K562 (cell line): ENCODE measurements around the gene ELL3. TPM values are rescaled to one million over a fixed set of nuclear protein-coding genes. Genes with fewer than 3 reads are reported as not detected.

ENCODE experiments used
- FOSL1 ChIP-seq: fragments of 200-800 bp; sonication (Bioruptor generic); conservative IDR thresholded peaks from 2 replicates; pipeline ENCODE4 v1.6.1; 2016; ENCODE audit warnings: missing genetic modification characterization, missing compliant biosample characterization
- FOXA3 ChIP-seq, 2 experiments: fragments of 450-650 bp in 1 of 2; sonication (generic) in 1 of 2; formaldehyde crosslinking; IDR thresholded peaks in 1 of 2; conservative IDR thresholded peaks in 1 of 2; 2 replicates each; pipeline versions ENCODE4 v1.4.0 to v1.8.0; 2020 to 2022; ENCODE audit warnings: mild to moderate bottlenecking in 2 of 2, missing genetic modification reagents in 1 of 2
- GABPA ChIP-seq: fragments of 200-800 bp; sonication (Bioruptor generic); conservative IDR thresholded peaks from 2 replicates; pipeline ENCODE4 v1.6.1; 2016; ENCODE audit warnings: low read depth, missing genetic modification characterization, missing compliant biosample characterization
- HNRNPH1 ChIP-seq: fragments of 200-400 bp; formaldehyde crosslinking; optimal IDR thresholded peaks from 2 replicates; pipeline ENCODE3; 2017; ENCODE audit warnings: low read depth, mild to moderate bottlenecking, low read length, moderate library complexity
- KAT2B ChIP-seq: IDR thresholded peaks from one replicate; pipeline ENCODE4 v1.6.1; 2012; ENCODE audit warnings: low read depth, mild to moderate bottlenecking, control low read depth, inconsistent platforms, low read length, moderate library complexity
- KDM4B ChIP-seq, 2 experiments: fragments of 450-650 bp in 1 of 2; sonication (generic) in 1 of 2; IDR thresholded peaks; 2 replicates each; pipeline ENCODE4 v1.6.1; 2016 to 2017; ENCODE audit warnings: borderline replicate concordance in 2 of 2, antibody characterized with exemption in 1 of 2, low read depth in 1 of 2, mild to moderate bottlenecking in 1 of 2
- KLF1 ChIP-seq: fragments of 450-650 bp; IDR thresholded peaks from 2 replicates; pipeline ENCODE4 v1.6.1; 2016; ENCODE audit warnings: missing genetic modification characterization, missing compliant biosample characterization
- NCOR1 ChIP-seq: fragments of 450-650 bp; IDR thresholded peaks from 2 replicates; pipeline ENCODE4 v1.6.1; 2016; ENCODE audit warnings: mild to moderate bottlenecking, moderate library complexity
- POLR3A ChIP-seq: IDR thresholded peaks from 2 replicates; pipeline ENCODE4 v1.6.1; 2011; ENCODE audit warnings: borderline replicate concordance, mild to moderate bottlenecking, moderate library complexity; ENCODE audit not compliant: insufficient read length, insufficient read depth; ENCODE audit errors: extremely low read depth
- PYGO2 ChIP-seq: fragments of 450-650 bp; IDR thresholded peaks from 2 replicates; pipeline ENCODE4 v1.6.1; 2016; ENCODE audit warnings: mild to moderate bottlenecking, missing genetic modification characterization, moderate library complexity, missing compliant biosample characterization
- RBBP5 ChIP-seq: fragments of 200-600 bp; sonication (generic); IDR thresholded peaks from 2 replicates; pipeline ENCODE4 v1.6.1; 2012; ENCODE audit warnings: borderline replicate concordance, mild to moderate bottlenecking, low read length, control low read depth, inconsistent platforms; ENCODE audit not compliant: insufficient read depth, poor library complexity, severe bottlenecking
- RBM25 ChIP-seq: fragments of 200-400 bp; formaldehyde crosslinking; IDR thresholded peaks from 2 replicates; pipeline ENCODE4 v1.6.1; 2018; ENCODE audit warnings: low read length, low read depth, moderate library complexity; ENCODE audit not compliant: severe bottlenecking
- SAFB ChIP-seq: fragments of 200-400 bp; formaldehyde crosslinking; IDR thresholded peaks from 2 replicates; pipeline ENCODE4 v1.6.1; 2017; ENCODE audit warnings: low read depth, low read length, borderline replicate concordance
- SNRNP70 ChIP-seq: fragments of 200-400 bp; formaldehyde crosslinking; optimal IDR thresholded peaks from 2 replicates; pipeline ENCODE3; 2017; ENCODE audit warnings: low read depth, low read length
- TAF1 ChIP-seq: IDR thresholded peaks from 2 replicates; pipeline ENCODE4 v1.6.1; 2011; ENCODE audit warnings: mild to moderate bottlenecking, low read length, moderate library complexity; ENCODE audit not compliant: insufficient read depth, control insufficient read depth, severe bottlenecking; ENCODE audit errors: extremely low read depth
- TEAD1 ChIP-seq, 2 experiments: fragments of 450-650 bp in 1 of 2; sonication (generic) in 1 of 2; formaldehyde crosslinking; IDR thresholded peaks; 2 replicates each; pipeline versions ENCODE4 v1.4.0 to v1.8.0; 2020 to 2022; ENCODE audit warnings: mild to moderate bottlenecking in 2 of 2, missing genetic modification reagents in 1 of 2
- TEAD2 ChIP-seq: fragments of 450-650 bp; IDR thresholded peaks from 2 replicates; pipeline ENCODE4 v1.6.1; 2016; ENCODE audit warnings: missing genetic modification characterization, control low read depth, missing compliant biosample characterization
- ZFPM2 ChIP-seq: fragments of 250-450 bp; sonication (Bioruptor Pico); IDR thresholded peaks from 2 replicates; pipeline ENCODE4 v1.5.1; 2022; ENCODE audit warnings: mild to moderate bottlenecking
- ZKSCAN8 ChIP-seq: fragments of 200-800 bp; sonication (Bioruptor generic); IDR thresholded peaks from 2 replicates; pipeline ENCODE4 v1.6.1; 2016; ENCODE audit warnings: missing genetic modification characterization, missing compliant biosample characterization
- ZNF12 ChIP-seq: sonication (generic); formaldehyde crosslinking; IDR thresholded peaks from 2 replicates; pipeline ENCODE4 v1.4.0; 2020; ENCODE audit warnings: mild to moderate bottlenecking, missing genetic modification reagents
- ZNF347 ChIP-seq: fragments of 450-650 bp; formaldehyde crosslinking; IDR thresholded peaks from 2 replicates; pipeline ENCODE4 v1.4.0; 2020; ENCODE audit warnings: low read depth, mild to moderate bottlenecking, moderate library complexity
- ZNF584 ChIP-seq: fragments of 200-800 bp; sonication (Bioruptor generic); IDR thresholded peaks from 2 replicates; pipeline ENCODE4 v1.6.1; 2016; ENCODE audit warnings: low read depth, mild to moderate bottlenecking, missing genetic modification characterization, missing compliant biosample characterization
- ZNF75A ChIP-seq: fragments of 450-650 bp; formaldehyde crosslinking; IDR thresholded peaks from 2 replicates; pipeline ENCODE4 v1.4.0; 2020; ENCODE audit warnings: mild to moderate bottlenecking
- ZZZ3 ChIP-seq: fragments of 450-650 bp; IDR thresholded peaks from 2 replicates; pipeline ENCODE4 v1.6.1; 2016; ENCODE audit warnings: antibody characterized with exemption, mild to moderate bottlenecking, moderate library complexity
- polyA plus RNA-seq, 8 experiments: library from polyadenylated mRNA; depleted of rRNA in 4 of 8; stranded (reverse) in 5 of 8; unstranded in 3 of 8; fragments of >200 nt; fragmentation: Nextera tagmentation in 2 of 8; fragmentation: Illumina TruSeq in 1 of 8; extraction: Ambion mirVana in 2 of 8; extraction: Trizol in 1 of 8; gene quantifications; 2 replicates each; pipeline versions ENCODE4 v1.2.1 to v1.2.3, GENCODE V29; 2011 to 2014; ENCODE audit warnings: inconsistent platforms in 1 of 8, missing spikeins in 1 of 8
- total RNA-seq, 7 experiments: library from RNA; depleted of rRNA in 6 of 7; stranded (reverse); fragments of >200 nt in 6 of 7; fragmentation: Illumina TruSeq in 2 of 7; extraction: Trizol in 2 of 7; gene quantifications; 2 replicates each; pipeline versions ENCODE4 v1.2.1 to v1.2.3, GENCODE V29; 2011 to 2021; ENCODE audit warnings: low replicate concordance in 1 of 7
- TF ChIP-seq, protein P1 (sequence below): sonication (generic); formaldehyde crosslinking; IDR thresholded peaks from 2 replicates; pipeline ENCODE4 v1.8.0; 2022; ENCODE audit warnings: mild to moderate bottlenecking, missing genetic modification reagents, borderline replicate concordance
- TF ChIP-seq, protein P2 (sequence below): fragments of 250-450 bp; sonication (Bioruptor Pico); IDR thresholded peaks from 2 replicates; pipeline ENCODE4 v1.5.0; 2021

ELL3 gene
- total and polyA plus RNA-seq, 9 of the 15 experiments (the other 6 are each of a cell fraction or from before 2014, with no cell fraction given) = 0.80 to 5.2 (median 2.6) TPM

DNA sequence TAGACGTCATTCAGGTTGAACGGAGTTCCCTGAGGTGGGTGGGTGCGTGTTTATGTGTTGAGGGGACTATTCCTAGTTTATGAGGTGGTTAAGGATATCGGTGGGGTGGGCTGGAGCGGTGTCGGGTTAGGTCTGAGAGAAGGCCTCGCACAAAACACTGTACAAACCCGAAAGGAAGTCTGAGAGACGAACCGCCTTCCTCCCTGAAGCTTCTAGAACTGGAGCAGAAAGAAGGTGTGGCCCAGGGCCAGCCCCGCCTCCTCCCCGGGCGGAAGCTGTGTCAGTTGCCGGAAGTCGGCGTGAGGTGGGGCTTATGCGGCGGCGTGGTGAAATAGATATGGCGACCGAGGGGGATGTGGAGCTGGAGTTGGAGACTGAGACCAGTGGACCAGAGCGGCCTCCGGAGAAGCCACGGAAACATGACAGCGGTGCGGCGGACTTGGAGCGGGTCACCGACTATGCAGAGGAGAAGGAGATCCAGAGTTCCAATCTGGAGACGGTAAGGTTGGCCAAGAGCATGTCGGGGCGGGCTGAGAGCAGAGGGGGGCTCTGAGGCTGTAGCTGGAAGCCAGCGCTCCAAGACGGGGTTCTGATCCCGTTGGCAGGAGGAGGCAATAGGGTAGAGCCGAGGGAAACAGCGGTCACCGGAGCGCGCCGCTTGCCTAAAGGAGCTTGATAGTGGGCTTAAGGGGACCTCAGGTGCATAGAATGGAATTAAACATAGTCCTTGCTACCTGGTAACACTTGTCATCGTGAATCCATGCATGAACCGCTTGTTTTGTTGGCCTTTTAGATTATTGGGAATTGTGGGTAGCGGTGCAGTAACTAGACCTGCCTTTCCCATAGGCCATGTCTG, 23.7 kb upstream of the ELL3 start, which contains the start of gene HYPK (continued):
- TF ChIP-seq KLF1 = no peak
- TF ChIP-seq TEAD1 (CRISPR knock-in tag; IDR thresholded peaks at IDR 0.05) = no peak
- TF ChIP-seq KDM4B (IDR thresholded peaks at IDR 0.05; ENCODE audit: borderline replicate concordance in 2 of 2, low read depth in 1 of 2) = no peak
- TF ChIP-seq PYGO2 = no peak
- 0 out of 2 replicates have a peak, but pooled peaks have one; percentile 46 for TF ChIP-seq ZFPM2
- TF ChIP-seq SAFB = no peak
- no peak for TF ChIP-seq HNRNPH1
- TF ChIP-seq TEAD2 (tag) = no peak
- TF ChIP-seq ZNF75A (CRISPR knock-in tag) = no peak
- no peak for TF ChIP-seq RBM25
- TF ChIP-seq, protein P1, sequence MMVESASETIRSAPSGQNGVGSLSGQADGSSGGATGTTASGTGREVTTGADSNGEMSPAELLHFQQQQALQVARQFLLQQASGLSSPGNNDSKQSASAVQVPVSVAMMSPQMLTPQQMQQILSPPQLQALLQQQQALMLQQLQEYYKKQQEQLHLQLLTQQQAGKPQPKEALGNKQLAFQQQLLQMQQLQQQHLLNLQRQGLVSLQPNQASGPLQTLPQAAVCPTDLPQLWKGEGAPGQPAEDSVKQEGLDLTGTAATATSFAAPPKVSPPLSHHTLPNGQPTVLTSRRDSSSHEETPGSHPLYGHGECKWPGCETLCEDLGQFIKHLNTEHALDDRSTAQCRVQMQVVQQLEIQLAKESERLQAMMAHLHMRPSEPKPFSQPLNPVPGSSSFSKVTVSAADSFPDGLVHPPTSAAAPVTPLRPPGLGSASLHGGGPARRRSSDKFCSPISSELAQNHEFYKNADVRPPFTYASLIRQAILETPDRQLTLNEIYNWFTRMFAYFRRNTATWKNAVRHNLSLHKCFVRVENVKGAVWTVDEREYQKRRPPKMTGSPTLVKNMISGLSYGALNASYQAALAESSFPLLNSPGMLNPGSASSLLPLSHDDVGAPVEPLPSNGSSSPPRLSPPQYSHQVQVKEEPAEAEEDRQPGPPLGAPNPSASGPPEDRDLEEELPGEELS (CRISPR knock-in tag) = no peak
- no peak for TF ChIP-seq ZZZ3
- TF ChIP-seq ZNF12 (CRISPR knock-in tag) = no peak
- TF ChIP-seq TAF1 = peak; percentile 90
- peak; percentile 31 for TF ChIP-seq RBBP5
- TF ChIP-seq, protein P2, sequence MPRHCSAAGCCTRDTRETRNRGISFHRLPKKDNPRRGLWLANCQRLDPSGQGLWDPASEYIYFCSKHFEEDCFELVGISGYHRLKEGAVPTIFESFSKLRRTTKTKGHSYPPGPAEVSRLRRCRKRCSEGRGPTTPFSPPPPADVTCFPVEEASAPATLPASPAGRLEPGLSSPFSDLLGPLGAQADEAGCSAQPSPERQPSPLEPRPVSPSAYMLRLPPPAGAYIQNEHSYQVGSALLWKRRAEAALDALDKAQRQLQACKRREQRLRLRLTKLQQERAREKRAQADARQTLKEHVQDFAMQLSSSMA (CRISPR knock-in tag) = peak; percentile 85; the same call in 1 of the 2 replicates
- no peak for TF ChIP-seq FOXA3 (CRISPR knock-in tag; conservative IDR thresholded peaks at IDR 0.05 in 1 of 2, IDR thresholded peaks at IDR 0.05 in 1 of 2)
- TF ChIP-seq ZNF584 (CRISPR knock-in tag) = no peak
- peak; percentile 94 for TF ChIP-seq GABPA (tag)
- no peak for TF ChIP-seq POLR3A
- TF ChIP-seq ZKSCAN8 (CRISPR knock-in tag) = no peak
- TF ChIP-seq ZNF347 (CRISPR knock-in tag) = no peak
- no peak for TF ChIP-seq FOSL1 (tag)
- TF ChIP-seq NCOR1 = 0 out of 2 replicates have a peak, but pooled peaks have one; percentile 21
- TF ChIP-seq SNRNP70 = no peak
- TF ChIP-seq KAT2B = no peak
